K562 (cell line): ENCODE data around the gene G6PD. TPM values are rescaled to one million over a fixed set of nuclear protein-coding genes. Genes with fewer than 3 reads are reported as not detected.
A peak's percentile ranks its signal among the peaks of the same experiment; 100 is the strongest.

Experiments used
- CSDE1 ChIP-seq, 2 experiments: fragments of 450-650 bp; IDR thresholded peaks; 2 replicates each; pipeline ENCODE4 v1.6.1; 2016; ENCODE audit warnings: mild to moderate bottlenecking in 1 of 2
- HIVEP1 ChIP-seq: fragments of 250-450 bp; sonication (Bioruptor Pico); IDR thresholded peaks from 2 replicates; pipeline ENCODE4 v1.4.0; 2020; ENCODE audit warnings: mild to moderate bottlenecking
- HNRNPH1 ChIP-seq: fragments of 200-400 bp; formaldehyde crosslinking; optimal IDR thresholded peaks from 2 replicates; pipeline ENCODE3; 2017; ENCODE audit warnings: low read depth, mild to moderate bottlenecking, low read length, moderate library complexity
- ID3 ChIP-seq, 2 experiments: fragments of 250-450 bp in 1 of 2; fragments of 450-650 bp in 1 of 2; sonication (Bioruptor Pico) in 1 of 2; IDR thresholded peaks; 2 replicates each; pipeline versions ENCODE4 v1.6.1 to v1.8.0; 2016 to 2021; ENCODE audit warnings: mild to moderate bottlenecking in 2 of 2, moderate library complexity in 2 of 2, missing compliant biosample characterization in 1 of 2, missing genetic modification characterization in 1 of 2
- IRF2 ChIP-seq: sonication (generic); formaldehyde crosslinking; IDR thresholded peaks from 2 replicates; pipeline ENCODE4 v1.8.1; 2022; ENCODE audit warnings: mild to moderate bottlenecking, missing genetic modification reagents
- JUNB ChIP-seq: fragments of 450-650 bp; formaldehyde crosslinking; conservative IDR thresholded peaks from 2 replicates; pipeline ENCODE4 v1.4.0; 2020; ENCODE audit warnings: mild to moderate bottlenecking
- KLF13 ChIP-seq: fragments of 450-650 bp; IDR thresholded peaks from 2 replicates; pipeline ENCODE4 v1.6.1; 2016; ENCODE audit warnings: missing genetic modification characterization, low read depth, mild to moderate bottlenecking, missing compliant biosample characterization, moderate library complexity, borderline replicate concordance
- RBBP5 ChIP-seq: fragments of 200-600 bp; sonication (generic); IDR thresholded peaks from 2 replicates; pipeline ENCODE4 v1.6.1; 2012; ENCODE audit warnings: borderline replicate concordance, mild to moderate bottlenecking, low read length, control low read depth, inconsistent platforms; ENCODE audit not compliant: insufficient read depth, poor library complexity, severe bottlenecking
- SMARCA5 ChIP-seq: fragments of 450-650 bp; IDR thresholded peaks from 2 replicates; pipeline ENCODE4 v1.6.1; 2016
- TARDBP ChIP-seq: fragments of 450-650 bp; IDR thresholded peaks from 2 replicates; pipeline ENCODE4 v1.6.1; 2016
- TEAD1 ChIP-seq, 2 experiments: fragments of 450-650 bp in 1 of 2; sonication (generic) in 1 of 2; formaldehyde crosslinking; IDR thresholded peaks; 2 replicates each; pipeline versions ENCODE4 v1.4.0 to v1.8.0; 2020 to 2022; ENCODE audit warnings: mild to moderate bottlenecking in 2 of 2, missing genetic modification reagents in 1 of 2
- ZKSCAN3 ChIP-seq: fragments of 250-450 bp; sonication (Bioruptor Pico); IDR thresholded peaks from 2 replicates; pipeline ENCODE4 v1.4.0; 2020
- ZNF444 ChIP-seq: fragments of 250-450 bp; sonication (Bioruptor Pico); IDR thresholded peaks from 2 replicates; pipeline ENCODE4 v1.4.0; 2020; ENCODE audit warnings: mild to moderate bottlenecking, moderate library complexity
- ZNF655 ChIP-seq: fragments of 250-450 bp; sonication (Bioruptor Pico); IDR thresholded peaks from 2 replicates; pipeline ENCODE4 v1.5.0; 2021
- ZNF778 ChIP-seq: fragments of 450-650 bp; formaldehyde crosslinking; IDR thresholded peaks from 2 replicates; pipeline ENCODE4 v1.4.0; 2020; ENCODE audit warnings: mild to moderate bottlenecking, moderate library complexity
- polyA plus RNA-seq, 8 experiments: library from polyadenylated mRNA; depleted of rRNA in 4 of 8; stranded (reverse) in 5 of 8; unstranded in 3 of 8; fragments of >200 nt; fragmentation: Nextera tagmentation in 2 of 8; fragmentation: Illumina TruSeq in 1 of 8; extraction: Ambion mirVana in 2 of 8; extraction: Trizol in 1 of 8; gene quantifications; 2 replicates each; pipeline versions ENCODE4 v1.2.1 to v1.2.3, GENCODE V29; 2011 to 2014; ENCODE audit warnings: inconsistent platforms in 1 of 8, missing spikeins in 1 of 8
- total RNA-seq, 7 experiments: library from RNA; depleted of rRNA in 6 of 7; stranded (reverse); fragments of >200 nt in 6 of 7; fragmentation: Illumina TruSeq in 2 of 7; extraction: Trizol in 2 of 7; gene quantifications; 2 replicates each; pipeline versions ENCODE4 v1.2.1 to v1.2.3, GENCODE V29; 2011 to 2021; ENCODE audit warnings: low replicate concordance in 1 of 7
- TF ChIP-seq, protein P1 (sequence below), 2 experiments: IDR thresholded peaks; 2 replicates each; pipeline ENCODE4 v1.6.1; 2012; ENCODE audit warnings: improper control_type of control experiment in 2 of 2, low read depth in 2 of 2, low read length in 2 of 2, borderline replicate concordance in 1 of 2
- TF ChIP-seq, protein P2 (sequence below), 2 experiments: fragments of 450-650 bp in 1 of 2; sonication (generic) in 1 of 2; formaldehyde crosslinking; conservative IDR thresholded peaks; 2 replicates each; pipeline versions ENCODE4 v1.4.0 to v1.8.1; 2020 to 2022; ENCODE audit warnings: mild to moderate bottlenecking in 1 of 2, missing genetic modification reagents in 1 of 2

G6PD gene
- total and polyA plus RNA-seq, 9 of the 15 experiments (the other 6 are each of a cell fraction or from before 2014, with no cell fraction given): 2.9 to 222 (median 66.4) TPM

DNA sequence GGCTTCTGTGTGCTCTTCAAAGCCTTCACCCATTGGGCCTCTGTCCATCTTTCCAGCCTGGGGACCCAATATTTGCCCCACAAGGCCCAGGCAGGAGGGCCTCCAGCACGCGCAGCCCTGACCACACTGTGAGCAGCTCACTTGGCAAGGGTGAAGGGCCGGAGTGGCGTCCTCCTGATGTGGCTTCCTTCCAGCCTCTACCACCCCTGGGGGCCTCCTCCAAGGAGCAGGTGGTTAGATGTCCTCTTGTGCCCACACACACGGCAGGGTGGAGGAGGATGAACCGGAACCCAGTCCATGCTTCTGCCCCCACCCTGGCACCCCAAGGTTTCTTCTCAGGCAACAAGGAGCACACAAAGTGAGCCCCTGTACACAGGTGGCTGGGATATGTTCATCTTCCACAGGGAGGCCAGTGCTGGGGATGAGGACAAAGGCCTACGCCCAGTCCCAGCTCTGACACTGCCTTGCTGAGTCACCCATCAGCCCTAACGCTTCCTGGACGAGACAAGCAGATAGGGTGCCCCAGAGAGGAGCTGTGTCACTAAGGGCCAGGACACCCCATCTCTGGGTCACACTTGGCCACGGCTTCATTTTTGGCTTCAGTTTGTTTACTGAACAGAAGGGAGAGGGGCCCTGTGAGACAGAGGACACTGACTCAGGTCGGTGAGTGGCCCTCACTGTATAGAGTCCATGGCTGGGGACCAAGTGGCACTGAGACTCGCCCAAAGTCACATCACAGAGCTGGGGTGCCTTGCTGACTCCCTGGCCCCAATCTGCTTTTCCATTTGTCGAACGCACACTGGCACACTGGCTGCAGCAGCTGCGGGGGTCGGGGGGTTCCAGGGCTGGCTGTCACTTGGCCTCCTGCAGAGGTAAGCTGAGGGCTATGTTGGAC, 62.1 kb downstream of the G6PD start (continued):
- TF ChIP-seq ID3 (CRISPR knock-in tag; IDR thresholded peaks at IDR 0.05) (no peak), ID3 (tag; IDR thresholded peaks at IDR 0.05) (no peak), ZNF655 (CRISPR knock-in tag) (no peak), JUNB (no peak), ZNF778 (CRISPR knock-in tag) (no peak), TEAD1 (CRISPR knock-in tag; IDR thresholded peaks at IDR 0.05) (no peak), IRF2 (CRISPR knock-in tag) (no peak), SMARCA5 (no peak), TARDBP (peak; percentile 55; the same call in 1 of the 2 replicates), KLF13 (no peak), CSDE1 (IDR thresholded peaks at IDR 0.05) (no peak), HIVEP1 (0 out of 2 replicates have a peak, but pooled peaks have one; percentile 46), RBBP5 (no peak), HNRNPH1 (no peak), ZNF444 (CRISPR knock-in tag) (no peak), ZKSCAN3 (CRISPR knock-in tag) (no peak)
- TF ChIP-seq, protein P1, sequence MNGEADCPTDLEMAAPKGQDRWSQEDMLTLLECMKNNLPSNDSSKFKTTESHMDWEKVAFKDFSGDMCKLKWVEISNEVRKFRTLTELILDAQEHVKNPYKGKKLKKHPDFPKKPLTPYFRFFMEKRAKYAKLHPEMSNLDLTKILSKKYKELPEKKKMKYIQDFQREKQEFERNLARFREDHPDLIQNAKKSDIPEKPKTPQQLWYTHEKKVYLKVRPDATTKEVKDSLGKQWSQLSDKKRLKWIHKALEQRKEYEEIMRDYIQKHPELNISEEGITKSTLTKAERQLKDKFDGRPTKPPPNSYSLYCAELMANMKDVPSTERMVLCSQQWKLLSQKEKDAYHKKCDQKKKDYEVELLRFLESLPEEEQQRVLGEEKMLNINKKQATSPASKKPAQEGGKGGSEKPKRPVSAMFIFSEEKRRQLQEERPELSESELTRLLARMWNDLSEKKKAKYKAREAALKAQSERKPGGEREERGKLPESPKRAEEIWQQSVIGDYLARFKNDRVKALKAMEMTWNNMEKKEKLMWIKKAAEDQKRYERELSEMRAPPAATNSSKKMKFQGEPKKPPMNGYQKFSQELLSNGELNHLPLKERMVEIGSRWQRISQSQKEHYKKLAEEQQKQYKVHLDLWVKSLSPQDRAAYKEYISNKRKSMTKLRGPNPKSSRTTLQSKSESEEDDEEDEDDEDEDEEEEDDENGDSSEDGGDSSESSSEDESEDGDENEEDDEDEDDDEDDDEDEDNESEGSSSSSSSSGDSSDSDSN (IDR thresholded peaks at IDR 0.05; ENCODE audit: borderline replicate concordance in 1 of 2, low read depth in 2 of 2, low read length in 2 of 2): peak in 1 of 2 experiments; percentile 72; a peak in 1 of 4 replicates
- TF ChIP-seq, protein P2, sequence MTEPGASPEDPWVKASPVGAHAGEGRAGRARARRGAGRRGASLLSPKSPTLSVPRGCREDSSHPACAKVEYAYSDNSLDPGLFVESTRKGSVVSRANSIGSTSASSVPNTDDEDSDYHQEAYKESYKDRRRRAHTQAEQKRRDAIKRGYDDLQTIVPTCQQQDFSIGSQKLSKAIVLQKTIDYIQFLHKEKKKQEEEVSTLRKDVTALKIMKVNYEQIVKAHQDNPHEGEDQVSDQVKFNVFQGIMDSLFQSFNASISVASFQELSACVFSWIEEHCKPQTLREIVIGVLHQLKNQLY (CRISPR knock-in tag; conservative IDR thresholded peaks at IDR 0.05): no peak
